GM12878 (cell line): ENCODE measurements around the gene PIK3R4.

Source experiments
- BACH1 ChIP-seq: fragments of 450-650 bp; IDR thresholded peaks from 2 replicates; pipeline ENCODE4 v1.6.1; 2017; ENCODE audit warnings: mild to moderate bottlenecking, borderline replicate concordance
- CREM ChIP-seq: IDR thresholded peaks from 2 replicates; pipeline ENCODE4 v1.6.1; 2014; ENCODE audit warnings: antibody characterized with exemption, low read depth
- HDGF ChIP-seq: fragments of 450-650 bp; IDR thresholded peaks from 2 replicates; pipeline ENCODE4 v1.6.1; 2016; ENCODE audit warnings: antibody characterized with exemption
- NFIC ChIP-seq: IDR thresholded peaks from 2 replicates; pipeline ENCODE4 v1.6.1; 2012; ENCODE audit warnings: low read depth, mild to moderate bottlenecking, inconsistent platforms, low read length, moderate library complexity
- NR2C2 ChIP-seq: IDR thresholded peaks from 2 replicates; pipeline ENCODE4 v1.6.1; 2011; ENCODE audit warnings: borderline replicate concordance, low read depth; ENCODE audit not compliant: control insufficient read depth, insufficient read length
- POLR2A ChIP-seq: IDR thresholded peaks from 2 replicates; pipeline ENCODE4 v1.6.1; 2011; ENCODE audit warnings: low read depth, mild to moderate bottlenecking, low read length
- STAT1 ChIP-seq: fragments of 450-650 bp; conservative IDR thresholded peaks from 2 replicates; pipeline ENCODE4 v1.6.1; 2014; ENCODE audit warnings: antibody characterized with exemption, mild to moderate bottlenecking
- SUPT20H ChIP-seq: IDR thresholded peaks from 2 replicates; pipeline ENCODE4 v1.6.1; 2011; ENCODE audit warnings: low read depth, mild to moderate bottlenecking, low read length, moderate library complexity, borderline replicate concordance; ENCODE audit not compliant: control insufficient read depth
- TF ChIP-seq, protein P1 (sequence below): fragments of 450-650 bp; IDR thresholded peaks from 2 replicates; pipeline ENCODE4 v1.6.1; 2017; ENCODE audit warnings: mild to moderate bottlenecking
- TF ChIP-seq, protein P2 (sequence below), 3 experiments: IDR thresholded peaks in 2 of 3; conservative IDR thresholded peaks in 1 of 3; 2 replicates each; pipeline ENCODE4 v1.5.1; 2011; ENCODE audit warnings: low read depth in 3 of 3, low read length in 3 of 3, mild to moderate bottlenecking in 3 of 3, control low read depth in 2 of 3, moderate library complexity in 2 of 3, inconsistent platforms in 1 of 3, mixed read lengths in 1 of 3; ENCODE audit not compliant: control insufficient read depth in 2 of 3, insufficient read depth in 1 of 3; ENCODE audit errors: extremely low read depth in 1 of 3
- TF ChIP-seq, protein P3 (sequence below): fragments of 450-650 bp; IDR thresholded peaks from 2 replicates; pipeline ENCODE4 v1.6.1; 2016; ENCODE audit warnings: mild to moderate bottlenecking

DNA sequence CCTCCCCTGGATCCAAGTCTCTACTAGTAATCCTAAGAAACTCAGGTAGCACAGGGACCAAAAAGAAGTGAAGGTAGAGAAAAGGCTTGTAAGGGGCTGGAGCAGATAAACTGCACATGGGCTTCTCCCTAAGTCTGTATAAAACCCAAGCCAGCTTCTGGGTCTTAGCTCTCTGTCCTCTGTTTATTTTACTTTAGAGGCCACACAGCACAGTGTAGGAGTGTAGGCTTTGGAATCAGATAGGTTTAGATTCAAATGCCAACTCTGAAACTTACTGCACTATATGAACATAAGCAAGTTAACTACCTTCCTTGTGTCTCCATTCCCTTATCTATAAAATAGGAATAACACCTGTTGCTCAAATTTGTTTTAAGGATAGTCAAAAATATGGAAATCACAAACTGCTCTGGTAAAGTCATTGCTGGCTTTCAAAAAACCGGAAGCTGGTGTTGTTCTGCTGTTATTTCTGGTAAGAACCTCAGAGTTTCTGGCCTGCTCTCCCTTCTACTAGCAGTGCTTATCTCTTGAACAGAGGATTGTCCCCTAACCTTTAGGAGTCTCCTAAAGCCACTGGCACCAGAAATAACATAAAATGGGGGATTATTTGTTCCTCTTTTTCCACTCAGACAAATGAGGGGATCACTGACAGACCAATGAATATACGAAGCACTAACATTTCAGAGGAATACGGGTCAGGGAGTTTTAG lies 33.8 kb downstream of the PIK3R4 start:
- TF ChIP-seq STAT1 (no peak), NR2C2 (no peak), NFIC (no peak), POLR2A (no peak), BACH1 (no peak), HDGF (no peak), CREM (no peak), SUPT20H (no peak)
- TF ChIP-seq, protein P1, sequence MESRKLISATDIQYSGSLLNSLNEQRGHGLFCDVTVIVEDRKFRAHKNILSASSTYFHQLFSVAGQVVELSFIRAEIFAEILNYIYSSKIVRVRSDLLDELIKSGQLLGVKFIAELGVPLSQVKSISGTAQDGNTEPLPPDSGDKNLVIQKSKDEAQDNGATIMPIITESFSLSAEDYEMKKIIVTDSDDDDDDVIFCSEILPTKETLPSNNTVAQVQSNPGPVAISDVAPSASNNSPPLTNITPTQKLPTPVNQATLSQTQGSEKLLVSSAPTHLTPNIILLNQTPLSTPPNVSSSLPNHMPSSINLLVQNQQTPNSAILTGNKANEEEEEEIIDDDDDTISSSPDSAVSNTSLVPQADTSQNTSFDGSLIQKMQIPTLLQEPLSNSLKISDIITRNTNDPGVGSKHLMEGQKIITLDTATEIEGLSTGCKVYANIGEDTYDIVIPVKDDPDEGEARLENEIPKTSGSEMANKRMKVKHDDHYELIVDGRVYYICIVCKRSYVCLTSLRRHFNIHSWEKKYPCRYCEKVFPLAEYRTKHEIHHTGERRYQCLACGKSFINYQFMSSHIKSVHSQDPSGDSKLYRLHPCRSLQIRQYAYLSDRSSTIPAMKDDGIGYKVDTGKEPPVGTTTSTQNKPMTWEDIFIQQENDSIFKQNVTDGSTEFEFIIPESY = no peak
- TF ChIP-seq, protein P2, sequence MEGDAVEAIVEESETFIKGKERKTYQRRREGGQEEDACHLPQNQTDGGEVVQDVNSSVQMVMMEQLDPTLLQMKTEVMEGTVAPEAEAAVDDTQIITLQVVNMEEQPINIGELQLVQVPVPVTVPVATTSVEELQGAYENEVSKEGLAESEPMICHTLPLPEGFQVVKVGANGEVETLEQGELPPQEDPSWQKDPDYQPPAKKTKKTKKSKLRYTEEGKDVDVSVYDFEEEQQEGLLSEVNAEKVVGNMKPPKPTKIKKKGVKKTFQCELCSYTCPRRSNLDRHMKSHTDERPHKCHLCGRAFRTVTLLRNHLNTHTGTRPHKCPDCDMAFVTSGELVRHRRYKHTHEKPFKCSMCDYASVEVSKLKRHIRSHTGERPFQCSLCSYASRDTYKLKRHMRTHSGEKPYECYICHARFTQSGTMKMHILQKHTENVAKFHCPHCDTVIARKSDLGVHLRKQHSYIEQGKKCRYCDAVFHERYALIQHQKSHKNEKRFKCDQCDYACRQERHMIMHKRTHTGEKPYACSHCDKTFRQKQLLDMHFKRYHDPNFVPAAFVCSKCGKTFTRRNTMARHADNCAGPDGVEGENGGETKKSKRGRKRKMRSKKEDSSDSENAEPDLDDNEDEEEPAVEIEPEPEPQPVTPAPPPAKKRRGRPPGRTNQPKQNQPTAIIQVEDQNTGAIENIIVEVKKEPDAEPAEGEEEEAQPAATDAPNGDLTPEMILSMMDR (IDR thresholded peaks at IDR 0.05 in 2 of 3, conservative IDR thresholded peaks at IDR 0.05 in 1 of 3; ENCODE audit: control insufficient read depth in 2 of 3, extremely low read depth in 1 of 3, insufficient read depth in 1 of 3, low read depth in 3 of 3, low read length in 3 of 3) = no peak
- TF ChIP-seq, protein P3, sequence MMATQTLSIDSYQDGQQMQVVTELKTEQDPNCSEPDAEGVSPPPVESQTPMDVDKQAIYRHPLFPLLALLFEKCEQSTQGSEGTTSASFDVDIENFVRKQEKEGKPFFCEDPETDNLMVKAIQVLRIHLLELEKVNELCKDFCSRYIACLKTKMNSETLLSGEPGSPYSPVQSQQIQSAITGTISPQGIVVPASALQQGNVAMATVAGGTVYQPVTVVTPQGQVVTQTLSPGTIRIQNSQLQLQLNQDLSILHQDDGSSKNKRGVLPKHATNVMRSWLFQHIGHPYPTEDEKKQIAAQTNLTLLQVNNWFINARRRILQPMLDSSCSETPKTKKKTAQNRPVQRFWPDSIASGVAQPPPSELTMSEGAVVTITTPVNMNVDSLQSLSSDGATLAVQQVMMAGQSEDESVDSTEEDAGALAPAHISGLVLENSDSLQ = no peak
